ENCODE data around the gene ZNF593. TPM values are rescaled to one million over a fixed set of nuclear protein-coding genes. Genes with fewer than 3 reads are reported as not detected.

ZNF593 gene
- total and polyA plus RNA-seq, 4 experiments from 2014 or later: 10.7 to 32.9 (median 17.0) TPM

- Histone ChIP-seq H3K27ac (ENCODE audit: low read depth, low read length) (no peak overlapping the region), H3K4me1 (ENCODE audit: insufficient read depth, low read length) (peaks cover 18% of the 10 kb centered on the region), H3K9me3 (ENCODE audit: control insufficient read depth in 1 of 2, low read length in 2 of 2) (no peaks in the 10 kb centered on the region), H3K36me3 (ENCODE audit: insufficient read depth, low read length) (no peaks in the 10 kb centered on the region), H3K4me3 (ENCODE audit: low read length in 2 of 2) (peak overlapping the region in 1 of 2 donors; percentile 24), H3K27me3 (ENCODE audit: insufficient read depth, low read length) (peaks cover 7% of the 10 kb centered on the region)
- ChIA-PET POLR2A (ENCODE audit: partially characterized antibody) (no interaction called here), CTCF (ENCODE audit: partially characterized antibody) (interaction anchor here (0.7 to 10.3 kb wide), 16 partner anchors 10 to 301 kb away, joined by 3 to 167 read pairs (median 4); partner anchors contain the start of gene CEP85)
- Mint-ChIP-seq H3K27me3 (peaks cover 5 to 15% of the 10 kb centered on the region in 2 donors), H3K4me1 (peaks cover 4 to 18% (median 10%) of the 10 kb centered on the region in 4 donors), H3K4me3 (peak overlapping the region; percentile 28 to 75 (median 65)), H3K36me3 (no peaks in the 10 kb centered on the region), H3K27ac (peak overlapping the region in 1 of 7 donors; percentile 66), H3K9me3 (no peaks in the 10 kb centered on the region)
- intact Hi-C loops (cut with micrococcal nuclease): loop anchor here (1.0 kb wide), 3 partner anchors 19 to 129 kb away; no protein-coding TSS in a partner anchor
- DNase-seq: peak in 4 of 5 donors; percentile 53 to 67 (median 56)
Measured at GRCh38 chr1:26164036-26164860, 5.5 kb upstream of the ZNF593 start.

DNA sequence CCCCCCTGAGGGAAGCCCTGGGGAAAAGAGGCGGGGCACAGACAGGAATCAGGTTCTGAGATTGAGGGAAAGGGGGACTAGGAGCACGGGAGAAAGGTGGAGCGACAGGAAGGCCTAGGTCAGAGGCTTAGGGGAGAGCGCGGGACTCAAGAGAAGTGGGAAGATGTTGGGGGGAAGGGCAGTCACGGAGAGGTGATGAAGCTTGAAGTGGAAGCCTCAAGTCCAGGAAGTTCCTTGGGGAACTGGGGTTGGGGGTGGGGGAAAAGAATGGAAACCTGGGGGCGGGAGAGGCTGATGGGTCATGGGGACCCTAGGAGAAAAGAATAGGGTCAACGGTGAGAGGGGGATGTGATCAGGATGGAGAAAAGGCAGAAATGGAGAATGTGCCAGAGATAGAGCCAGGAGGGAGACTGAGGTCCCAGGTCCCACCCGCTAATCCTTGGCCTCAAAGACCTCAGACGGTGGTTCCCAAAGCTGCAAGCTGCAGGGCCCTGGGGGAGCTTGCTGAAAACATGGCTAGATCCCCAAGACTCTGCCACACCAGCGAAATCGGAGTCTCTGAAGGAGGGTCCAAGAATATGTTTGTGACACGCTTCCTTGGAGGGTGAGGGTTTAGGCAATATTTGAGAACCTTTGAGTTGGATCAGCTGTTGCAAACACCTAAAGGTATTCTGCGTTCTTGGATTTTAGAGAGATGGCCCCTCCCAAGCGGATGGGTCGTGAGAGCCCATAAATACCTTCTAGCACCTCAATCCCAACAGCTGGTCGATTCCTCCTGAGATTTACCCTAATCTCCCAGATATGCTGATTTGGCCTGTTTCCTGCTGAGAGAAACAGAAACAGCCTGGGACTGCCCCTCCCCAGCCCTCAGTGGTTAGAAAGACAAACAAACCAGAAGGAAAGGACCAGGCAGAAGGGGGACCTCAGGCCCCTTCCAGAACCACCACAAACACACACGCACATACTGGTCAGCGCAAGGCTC is 4.6 kb upstream of the ZNF593 start:
- no peaks in the 10 kb centered on the region for H3K9me3 Mint-ChIP-seq
- no peak for DNase-seq
- H3K9me3 ChIP-seq (ENCODE audit: control insufficient read depth in 1 of 2, low read length in 2 of 2): no peaks in the 10 kb centered on the region
- H3K27ac Mint-ChIP-seq: no peak overlapping the region
- H3K4me1 ChIP-seq (ENCODE audit: insufficient read depth, low read length): peaks cover 22% of the 10 kb centered on the region
- peaks cover 4 to 22% (median 13%) of the 10 kb centered on the region in 4 donors for H3K4me1 Mint-ChIP-seq
- H3K36me3 Mint-ChIP-seq: no peaks in the 10 kb centered on the region
- intact Hi-C loops (cut with micrococcal nuclease): loop anchor here (1.0 to 5.0 kb wide), 5 partner anchors 20 to 227 kb away; no protein-coding TSS in a partner anchor
- H3K4me3 ChIP-seq (ENCODE audit: low read length in 2 of 2): no peak overlapping the region
- H3K4me3 Mint-ChIP-seq: peak overlapping the region; percentile 29 to 75 (median 62)
- no peak overlapping the region for H3K27ac ChIP-seq (ENCODE audit: low read depth, low read length)
- ChIA-PET CTCF (ENCODE audit: partially characterized antibody) (interaction anchor here (0.6 to 10.3 kb wide), 7 partner anchors 9 to 129 kb away, joined by 3 to 167 read pairs (median 3); partner anchors contain the start of gene CEP85), POLR2A (ENCODE audit: partially characterized antibody) (no interaction called here)
- H3K36me3 ChIP-seq (ENCODE audit: insufficient read depth, low read length): no peaks in the 10 kb centered on the region
- peaks cover 7% of the 10 kb centered on the region for H3K27me3 ChIP-seq (ENCODE audit: insufficient read depth, low read length)
- H3K27me3 Mint-ChIP-seq: peaks cover 5 to 8% of the 10 kb centered on the region in 2 donors

GRCh38 chr1:26166719-26167281 is 2.9 kb upstream of the ZNF593 start:
- no peaks in the 10 kb centered on the region for H3K9me3 ChIP-seq (ENCODE audit: control insufficient read depth in 1 of 2, low read length in 2 of 2)
- intact Hi-C loops (cut with micrococcal nuclease): loop anchor here (5.0 kb wide), 2 partner anchors 156 to 226 kb away; no protein-coding TSS in a partner anchor
- H3K27me3 ChIP-seq (ENCODE audit: insufficient read depth, low read length): peaks cover 7% of the 10 kb centered on the region
- no peak overlapping the region for H3K27ac ChIP-seq (ENCODE audit: low read depth, low read length)
- no peaks in the 10 kb centered on the region for H3K36me3 ChIP-seq (ENCODE audit: insufficient read depth, low read length)
- no peak overlapping the region for H3K4me3 ChIP-seq (ENCODE audit: low read length in 2 of 2)
- peaks cover 8 to 35% (median 21%) of the 10 kb centered on the region in 4 donors for H3K4me1 Mint-ChIP-seq
- H3K36me3 Mint-ChIP-seq: no peaks in the 10 kb centered on the region
- H3K4me3 Mint-ChIP-seq: peak overlapping the region in 1 of 8 donors; percentile 3
- DNase-seq: no peak
- H3K27me3 Mint-ChIP-seq: peaks cover 4 to 8% of the 10 kb centered on the region in 2 donors
- ChIA-PET CTCF (ENCODE audit: partially characterized antibody) (interaction anchor here (0.8 to 10.3 kb wide), 2 partner anchors 68 to 250 kb away, joined by 3 to 167 read pairs; partner anchors contain the start of gene CEP85), POLR2A (ENCODE audit: partially characterized antibody) (no interaction called here)
- peak overlapping the region in 3 of 7 donors; percentile 51 to 73 (median 58) for H3K27ac Mint-ChIP-seq
- no peaks in the 10 kb centered on the region for H3K9me3 Mint-ChIP-seq
- H3K4me1 ChIP-seq (ENCODE audit: insufficient read depth, low read length): peaks cover 36% of the 10 kb centered on the region

GRCh38 chr1:26168410-26169197 is 1.1 kb upstream of the ZNF593 start, which contains the start of gene C1orf232:
Gene C1orf232 (minus strand): TSS chr1:26168963. CDS start chr1:26168499, 464 bp downstream.
- Histone ChIP-seq H3K27ac (ENCODE audit: low read depth, low read length) (peak within 1 kb of the TSS; percentile 85), H3K36me3 (ENCODE audit: insufficient read depth, low read length) (no peaks in the 10 kb centered on the region), H3K9me3 (ENCODE audit: control insufficient read depth in 1 of 2, low read length in 2 of 2) (no peaks in the 10 kb centered on the region), H3K4me1 (ENCODE audit: insufficient read depth, low read length) (peaks cover 29% of the 10 kb centered on the region), H3K4me3 (ENCODE audit: low read length in 2 of 2) (peak within 1 kb of the TSS; percentile 52 to 90), H3K27me3 (ENCODE audit: insufficient read depth, low read length) (no peaks in the 10 kb centered on the region)
- H3K36me3 Mint-ChIP-seq: no peaks in the 10 kb centered on the region
- POLR2A ChIA-PET (ENCODE audit: partially characterized antibody): interaction anchor here (4.2 kb wide), 1 partner anchor 66 kb away, joined by 40 read pairs; the partner anchor contains the start of gene CEP85
- intact Hi-C loops (cut with micrococcal nuclease): loop anchor here (1.0 to 5.0 kb wide), 3 partner anchors 66 to 224 kb away; partner anchors contain the start of gene CEP85
- H3K4me1 Mint-ChIP-seq: peaks cover 5 to 28% (median 17%) of the 10 kb centered on the region in 4 donors
- CTCF ChIA-PET (ENCODE audit: partially characterized antibody): interaction anchor here (0.6 to 10.3 kb wide), 9 partner anchors 10 to 249 kb away, joined by 3 to 167 read pairs (median 7); partner anchors contain the start of gene CEP85
- peak within 1 kb of the TSS; percentile 71 to 94 (median 93) for H3K27ac Mint-ChIP-seq
- no peaks in the 10 kb centered on the region for H3K9me3 Mint-ChIP-seq
- peaks cover 0 to 2% of the 10 kb centered on the region in 2 donors for H3K27me3 Mint-ChIP-seq
- DNase-seq: no peak
- H3K4me3 Mint-ChIP-seq: peak within 1 kb of the TSS; percentile 83 to 91 (median 88)

- H3K4me3 ChIP-seq (ENCODE audit: low read length in 2 of 2): peak overlapping the region in 1 of 2 donors; percentile 90
- H3K4me1 Mint-ChIP-seq: peaks cover 4 to 25% (median 16%) of the 10 kb centered on the region in 4 donors
- H3K36me3 ChIP-seq (ENCODE audit: insufficient read depth, low read length): no peaks in the 10 kb centered on the region
- no peak for DNase-seq
- intact Hi-C loops (cut with micrococcal nuclease): loop anchor here (1.0 to 5.0 kb wide), 3 partner anchors 65 to 223 kb away; partner anchors contain the start of gene CEP85
- H3K27ac ChIP-seq (ENCODE audit: low read depth, low read length): peak overlapping the region; percentile 85
- H3K27me3 ChIP-seq (ENCODE audit: insufficient read depth, low read length): no peaks in the 10 kb centered on the region
- CTCF ChIA-PET (ENCODE audit: partially characterized antibody): interaction anchor here (0.6 to 10.3 kb wide), 36 partner anchors 9 to 301 kb away, joined by 3 to 167 read pairs (median 4); partner anchors contain the start of gene CEP85
- POLR2A ChIA-PET (ENCODE audit: partially characterized antibody): interaction anchor here (0.6 to 4.2 kb wide), 10 partner anchors 14 to 263 kb away, joined by 3 to 40 read pairs (median 4); partner anchors contain the start of genes CEP85, DHDDS and PAFAH2
- no peaks in the 10 kb centered on the region for H3K9me3 Mint-ChIP-seq
- no peaks in the 10 kb centered on the region for H3K27me3 Mint-ChIP-seq
- H3K4me3 Mint-ChIP-seq: peak overlapping the region; percentile 83 to 91 (median 88)
- H3K27ac Mint-ChIP-seq: peak overlapping the region in 6 of 7 donors; percentile 25 to 91 (median 76)
- H3K9me3 ChIP-seq (ENCODE audit: control insufficient read depth in 1 of 2, low read length in 2 of 2): no peaks in the 10 kb centered on the region
- no peaks in the 10 kb centered on the region for H3K36me3 Mint-ChIP-seq
- H3K4me1 ChIP-seq (ENCODE audit: insufficient read depth, low read length): peaks cover 23% of the 10 kb centered on the region
Measured at GRCh38 chr1:26169198-26169554, 532 bp upstream of the ZNF593 start.
